H9 (cell line): ENCODE results near the gene KIAA0930. TPM values are rescaled to one million over a fixed set of nuclear protein-coding genes. Genes with fewer than 3 reads are reported as not detected.

Experiments used
- DNase-seq: peaks from one replicate; pipeline ENCODE4 v3.0.0-alpha.2; 2017
- H2AFZ ChIP-seq: one replicate; pipeline ENCODE4 v1.6.1; 2013; ENCODE audit warnings: mild to moderate bottlenecking, low read length, control low read depth, moderate library complexity
- H2AK5ac ChIP-seq: 2 replicates; pipeline ENCODE4 v1.6.1; 2013; ENCODE audit warnings: low read length, control low read depth, mixed read lengths; ENCODE audit not compliant: insufficient read length
- H2BK120ac ChIP-seq: one replicate; pipeline ENCODE4 v1.6.1; 2013; ENCODE audit warnings: low read depth, mild to moderate bottlenecking, low read length, control low read depth, inconsistent platforms; ENCODE audit not compliant: poor library complexity, severe bottlenecking
- H2BK12ac ChIP-seq: 2 replicates; pipeline ENCODE4 v1.6.1; 2013; ENCODE audit warnings: low read length, control low read depth, mixed read lengths, low read depth; ENCODE audit not compliant: insufficient read length
- H2BK15ac ChIP-seq: 2 replicates; pipeline ENCODE4 v1.6.1; 2013; ENCODE audit warnings: low read depth, low read length, control low read depth
- H2BK20ac ChIP-seq: one replicate; pipeline ENCODE4 v1.6.1; 2013; ENCODE audit warnings: low read depth, mild to moderate bottlenecking, low read length, control low read depth, inconsistent platforms; ENCODE audit not compliant: poor library complexity, severe bottlenecking
- H2BK5ac ChIP-seq: 2 replicates; pipeline ENCODE4 v1.6.1; 2013; ENCODE audit warnings: low read length, control low read depth, mixed read lengths; ENCODE audit not compliant: insufficient read length
- H3K14ac ChIP-seq: 2 replicates; pipeline ENCODE4 v1.6.1; 2013; ENCODE audit warnings: low read length, control low read depth; ENCODE audit not compliant: insufficient read depth
- H3K18ac ChIP-seq: 2 replicates; pipeline ENCODE4 v1.6.1; 2013; ENCODE audit warnings: low read depth, mild to moderate bottlenecking, mixed read lengths, low read length, control low read depth; ENCODE audit not compliant: insufficient read length
- H3K23ac ChIP-seq: 2 replicates; pipeline ENCODE4 v1.6.1; 2013; ENCODE audit warnings: low read length, control low read depth, mixed read lengths, low read depth; ENCODE audit not compliant: insufficient read length
- H3K23me2 ChIP-seq: 2 replicates; pipeline ENCODE4 v1.6.1; 2013; ENCODE audit warnings: low read depth, mild to moderate bottlenecking, mixed read lengths, low read length, control low read depth; ENCODE audit not compliant: insufficient read length, poor library complexity, severe bottlenecking
- H3K27ac ChIP-seq: 2 replicates; pipeline ENCODE4 v1.5.1; 2013; ENCODE audit warnings: low read length, control low read depth, mixed read lengths, low read depth; ENCODE audit not compliant: insufficient read length
- H3K27me3 ChIP-seq: 2 replicates; pipeline ENCODE4 v1.6.1; 2013; ENCODE audit warnings: low read length, control low read depth, inconsistent platforms; ENCODE audit not compliant: insufficient read depth
- H3K4ac ChIP-seq: 2 replicates; pipeline ENCODE4 v1.6.1; 2013; ENCODE audit warnings: low read depth, mild to moderate bottlenecking, control low read depth, inconsistent platforms, low read length, moderate library complexity
- H3K4me1 ChIP-seq: 2 replicates; pipeline ENCODE4 v1.6.1; 2013; ENCODE audit warnings: low read length, control low read depth, inconsistent platforms; ENCODE audit not compliant: insufficient read depth
- H3K4me2 ChIP-seq: 2 replicates; pipeline ENCODE4 v1.6.1; 2013; ENCODE audit warnings: low read length, control low read depth, mixed read lengths; ENCODE audit not compliant: insufficient read length, insufficient read depth
- H3K56ac ChIP-seq: 2 replicates; pipeline ENCODE4 v1.6.1; 2013; ENCODE audit warnings: low read depth, mild to moderate bottlenecking, mixed read lengths, low read length, control low read depth; ENCODE audit not compliant: insufficient read length
- H3K79me1 ChIP-seq: 2 replicates; pipeline ENCODE4 v1.6.1; 2013; ENCODE audit warnings: low read depth, mild to moderate bottlenecking, moderate library complexity, low read length, control low read depth, inconsistent platforms; ENCODE audit not compliant: insufficient read depth, poor library complexity, severe bottlenecking
- H3K79me2 ChIP-seq: 2 replicates; pipeline ENCODE4 v1.6.1; 2013; ENCODE audit warnings: low read length, control low read depth, inconsistent platforms; ENCODE audit not compliant: insufficient read depth
- H3K9ac ChIP-seq: 2 replicates; pipeline ENCODE4 v1.6.1; 2013; ENCODE audit warnings: low read length, control low read depth, mixed read lengths; ENCODE audit not compliant: insufficient read length; ENCODE audit errors: extremely low read depth
- H3K9me3 ChIP-seq: one replicate; pipeline ENCODE4 v1.6.1; 2013; ENCODE audit warnings: low read depth, low read length, inconsistent platforms; ENCODE audit not compliant: control insufficient read depth
- H3T11ph ChIP-seq: one replicate; pipeline ENCODE4 v1.6.1; 2013; ENCODE audit warnings: mild to moderate bottlenecking, low read length, control low read depth, inconsistent platforms
- H4K20me1 ChIP-seq: one replicate; pipeline ENCODE4 v1.6.1; 2013; ENCODE audit not compliant: control insufficient read depth, insufficient read length, insufficient read depth
- H4K5ac ChIP-seq: 2 replicates; pipeline ENCODE4 v1.6.1; 2013; ENCODE audit warnings: low read depth, mild to moderate bottlenecking, mixed read lengths, low read length, control low read depth; ENCODE audit not compliant: insufficient read length
- H4K8ac ChIP-seq: replicated peaks from 2 replicates; pipeline ENCODE4 v1.6.1; 2013; ENCODE audit warnings: low read length, control low read depth, mixed read lengths, low read depth; ENCODE audit not compliant: insufficient read length
- H4K91ac ChIP-seq: 2 replicates; pipeline ENCODE4 v1.6.1; 2013; ENCODE audit warnings: low read depth, mild to moderate bottlenecking, moderate library complexity, mixed read lengths, low read length, control low read depth; ENCODE audit not compliant: insufficient read length
- H3K27ac Mint-ChIP-seq, 3 experiments: 2 replicates in 2 of 3; 3 replicates in 1 of 3; pipeline ENCODE4 v1.8.0; 2020 to 2021; ENCODE audit warnings: mixed read lengths in 3 of 3, mild to moderate bottlenecking in 1 of 3, moderate library complexity in 1 of 3
- H3K27me3 Mint-ChIP-seq: 2 replicates; pipeline ENCODE4 v1.8.0; 2021; ENCODE audit warnings: low read depth, mild to moderate bottlenecking, moderate library complexity, mixed read lengths
- H3K36me3 Mint-ChIP-seq, 3 experiments: 2 replicates in 2 of 3; 3 replicates in 1 of 3; pipeline ENCODE4 v1.8.0; 2020 to 2021; ENCODE audit warnings: low read depth in 3 of 3, mixed read lengths in 3 of 3; ENCODE audit not compliant: insufficient read depth in 1 of 3
- H3K4me1 Mint-ChIP-seq, 2 experiments: 2 replicates each; pipeline ENCODE4 v1.8.0; 2020; ENCODE audit warnings: mixed read lengths in 2 of 2
- H3K4me3 Mint-ChIP-seq, 2 experiments: 2 replicates in 1 of 2; 3 replicates in 1 of 2; pipeline ENCODE4 v1.8.0; 2020 to 2021; ENCODE audit warnings: mild to moderate bottlenecking in 2 of 2, mixed read lengths in 2 of 2, moderate library complexity in 1 of 2
- H3K9me3 Mint-ChIP-seq, 2 experiments: 2 replicates in 1 of 2; 3 replicates in 1 of 2; pipeline ENCODE4 v1.8.0; 2020; ENCODE audit warnings: mild to moderate bottlenecking in 2 of 2, mixed read lengths in 2 of 2, moderate library complexity in 1 of 2
- CTCF ChIP-seq: fragments of 200-600 bp; sonication (generic); conservative IDR thresholded peaks from 3 replicates; pipeline ENCODE4 v1.8.0; 2021; ENCODE audit warnings: antibody characterized with exemption, mild to moderate bottlenecking
- WGBS: extraction: QIAGEN DNeasy Blood & Tissue Kit; methylation state at CpG from one replicate; pipeline ENCODE4 v1.1.7; 2013; ENCODE audit warnings: missing lambda C conversion rate, low lambda C conversion rate, mixed read lengths; ENCODE audit not compliant: insufficient read length; ENCODE audit errors: extremely low coverage; 5-methylcytosine and 5-hydroxymethylcytosine counted together
- total RNA-seq: library from RNA; stranded (reverse); gene quantifications from 2 replicates; pipeline ENCODE4 v1.2.1, GENCODE V29; 2021

Gene KIAA0930
- total RNA-seq, 1 experiment from 2014 or later = 46.2 TPM

- TF ChIP-seq CTCF = no peak
- peak overlapping the region in 1 of 2 experiments; percentile 95; a peak in 2 of 5 replicates for H3K4me3 Mint-ChIP-seq
- DNase-seq = no peak
- no peak overlapping the region for H4K5ac ChIP-seq
- no peak overlapping the region for H3K4ac ChIP-seq
- H3K23me2 ChIP-seq = peaks cover 11% of the 10 kb centered on the region
- H3K27me3 Mint-ChIP-seq = peaks cover 16% of the 10 kb centered on the region
- no peak overlapping the region for H2BK15ac ChIP-seq
- H2AFZ ChIP-seq = no peak overlapping the region
- H3K27me3 ChIP-seq = no peaks in the 10 kb centered on the region
- peaks cover 10 to 13% (median 10%) of the 10 kb centered on the region in 3 experiments; a peak in 5 of 7 replicates for H3K36me3 Mint-ChIP-seq
- H3K4me1 Mint-ChIP-seq = peaks cover 26 to 37% of the 10 kb centered on the region in 2 experiments
- H3K9ac ChIP-seq = no peak overlapping the region
- no peaks in the 10 kb centered on the region; a peak in 1 of 5 replicates for H3K9me3 Mint-ChIP-seq
- H3K27ac ChIP-seq = no peak overlapping the region
- no peak overlapping the region for H3K14ac ChIP-seq
- H2BK20ac ChIP-seq = no peak overlapping the region
- no peaks in the 10 kb centered on the region for H4K20me1 ChIP-seq
- H3T11ph ChIP-seq = no peak overlapping the region
- H2BK120ac ChIP-seq = no peak overlapping the region
- no peak overlapping the region for H3K4me2 ChIP-seq
- H3K9me3 ChIP-seq = no peaks in the 10 kb centered on the region
- no peak overlapping the region for H2BK12ac ChIP-seq
- WGBS = no CpG with 5 or more reads among the region's 18 CpGs
- H3K18ac ChIP-seq = no peak overlapping the region
- no peaks in the 10 kb centered on the region for H3K4me1 ChIP-seq
- no peak overlapping the region for H2AK5ac ChIP-seq
- no peak overlapping the region for H3K56ac ChIP-seq
- no peaks in the 10 kb centered on the region; the same call in 1 of the 2 replicates for H3K79me2 ChIP-seq
- H3K79me1 ChIP-seq = no peaks in the 10 kb centered on the region
- H4K8ac ChIP-seq = no peak overlapping the region
- no peak overlapping the region for H2BK5ac ChIP-seq
- H3K27ac Mint-ChIP-seq = no peak overlapping the region; a peak in 1 of 7 replicates
- H4K91ac ChIP-seq = no peak overlapping the region
- H3K23ac ChIP-seq = no peak overlapping the region
These were observed 2.4 kb downstream of the KIAA0930 start for GRCh38 chr22:45238076-45238956.
